Measurements from ENCODE around the gene DMD. TPM values are rescaled to one million over a fixed set of nuclear protein-coding genes. Genes with fewer than 3 reads are reported as not detected.

The DMD gene
- total RNA-seq, 1 donor from 2014 or later: 22.2 TPM

GRCh38 chrX:32126997-32127396 is 1084.4 kb downstream of the DMD start:
- H3K27ac ChIP-seq (ENCODE audit: low read depth, low read length): no peak overlapping the region
- Mint-ChIP-seq H3K9me3 (ENCODE audit: unreplicated experiment) (no peaks in the 10 kb centered on the region), H3K36me3 (ENCODE audit: low read depth, unreplicated experiment) (no peaks in the 10 kb centered on the region), H3K27me3 (ENCODE audit: low read depth, unreplicated experiment) (no peaks in the 10 kb centered on the region), H3K4me1 (ENCODE audit: low read depth, unreplicated experiment) (peaks cover 8% of the 10 kb centered on the region), H3K4me3 (ENCODE audit: unreplicated experiment) (no peak overlapping the region), H3K27ac (ENCODE audit: unreplicated experiment) (no peak overlapping the region)
- no peak for DNase-seq (ENCODE audit: low read depth)
- no peak overlapping the region for H2AFZ ChIP-seq (ENCODE audit: low read depth, low read length)
- no peak overlapping the region for H3K9ac ChIP-seq (ENCODE audit: low read length)
- no peaks in the 10 kb centered on the region for H3K9me3 ChIP-seq (ENCODE audit: insufficient read depth, low read depth, low read length)
- no peaks in the 10 kb centered on the region for H4K20me1 ChIP-seq (ENCODE audit: insufficient read depth, low read length)
- no peak overlapping the region for H3K4me3 ChIP-seq (ENCODE audit: insufficient read depth, low read depth, low read length)
- H3K27me3 ChIP-seq (ENCODE audit: insufficient read depth, low read length): no peaks in the 10 kb centered on the region
- H3K79me2 ChIP-seq (ENCODE audit: insufficient read depth, low read length): no peaks in the 10 kb centered on the region
- no peaks in the 10 kb centered on the region for H3K36me3 ChIP-seq (ENCODE audit: insufficient read depth, low read length)
- TF ChIP-seq CTCF (IDR thresholded peaks at IDR 0.05; ENCODE audit: insufficient read depth, low read depth, low read length): no peak
- no peak for TF ChIP-seq EZH2 (IDR thresholded peaks at IDR 0.05; ENCODE audit: insufficient read depth, low read length)
- no peaks in the 10 kb centered on the region for H3K4me1 ChIP-seq (ENCODE audit: insufficient read depth, low read length)
- H3K4me2 ChIP-seq (ENCODE audit: low read length): no peak overlapping the region
- FAIRE-seq: no peak

DNA sequence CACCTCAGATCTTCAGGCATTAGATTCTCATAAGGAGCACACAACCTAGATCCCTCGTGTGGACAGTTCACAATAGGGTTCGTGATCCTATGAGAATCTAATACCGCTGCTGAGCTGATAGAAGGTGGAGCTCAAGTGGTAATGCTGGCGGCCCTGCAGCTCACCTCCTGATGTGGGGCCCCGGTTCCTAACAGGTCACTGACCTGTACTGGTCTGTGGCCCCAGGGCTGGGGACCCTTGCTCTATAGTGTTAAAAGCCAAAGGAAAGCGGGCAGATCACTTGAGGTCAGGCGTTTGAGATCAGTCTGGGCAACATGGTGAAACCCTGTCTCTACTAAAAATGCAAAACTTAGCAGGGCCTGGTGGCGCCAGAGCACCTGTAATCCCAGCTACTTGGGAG is 1092.5 kb downstream of the DMD start:
- H3K36me3 Mint-ChIP-seq (ENCODE audit: low read depth, unreplicated experiment): no peaks in the 10 kb centered on the region
- H3K27me3 Mint-ChIP-seq (ENCODE audit: low read depth, unreplicated experiment): no peaks in the 10 kb centered on the region
- FAIRE-seq: no peak
- no peaks in the 10 kb centered on the region for H3K27me3 ChIP-seq (ENCODE audit: insufficient read depth, low read length)
- H3K27ac Mint-ChIP-seq (ENCODE audit: unreplicated experiment): no peak overlapping the region
- H2AFZ ChIP-seq (ENCODE audit: low read depth, low read length): no peak overlapping the region
- H3K9me3 Mint-ChIP-seq (ENCODE audit: unreplicated experiment): peaks cover 3% of the 10 kb centered on the region
- H3K4me1 ChIP-seq (ENCODE audit: insufficient read depth, low read length): no peaks in the 10 kb centered on the region
- H3K27ac ChIP-seq (ENCODE audit: low read depth, low read length): no peak overlapping the region
- H3K9ac ChIP-seq (ENCODE audit: low read length): no peak overlapping the region
- no peak for DNase-seq (ENCODE audit: low read depth)
- TF ChIP-seq CTCF (IDR thresholded peaks at IDR 0.05; ENCODE audit: insufficient read depth, low read depth, low read length) (no peak), EZH2 (IDR thresholded peaks at IDR 0.05; ENCODE audit: insufficient read depth, low read length) (no peak)
- H3K4me3 ChIP-seq (ENCODE audit: insufficient read depth, low read depth, low read length): no peak overlapping the region
- H3K4me1 Mint-ChIP-seq (ENCODE audit: low read depth, unreplicated experiment): no peaks in the 10 kb centered on the region
- H3K4me2 ChIP-seq (ENCODE audit: low read length): no peak overlapping the region
- H3K9me3 ChIP-seq (ENCODE audit: insufficient read depth, low read depth, low read length): no peaks in the 10 kb centered on the region
- H3K36me3 ChIP-seq (ENCODE audit: insufficient read depth, low read length): no peaks in the 10 kb centered on the region
- no peak overlapping the region for H3K4me3 Mint-ChIP-seq (ENCODE audit: unreplicated experiment)
- H3K79me2 ChIP-seq (ENCODE audit: insufficient read depth, low read length): no peaks in the 10 kb centered on the region
- no peaks in the 10 kb centered on the region for H4K20me1 ChIP-seq (ENCODE audit: insufficient read depth, low read length)

DNA sequence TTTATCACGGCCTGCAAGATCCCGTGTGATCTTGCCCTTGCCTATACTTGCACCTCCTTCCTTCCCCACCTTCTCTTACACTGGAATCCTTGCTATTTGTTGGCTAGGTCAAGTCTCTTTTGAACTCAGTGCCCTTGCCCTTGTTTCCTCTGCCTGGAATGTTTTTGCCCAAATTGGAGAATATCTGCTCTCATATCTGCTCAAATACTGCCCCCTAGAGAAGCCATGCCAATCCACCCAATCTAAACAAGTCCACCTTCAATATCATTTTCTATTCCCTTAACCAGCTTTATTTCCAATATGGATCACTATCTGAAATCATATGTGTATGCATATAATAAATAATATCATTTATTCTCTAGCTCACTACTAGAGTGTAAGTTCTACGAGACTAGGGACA is 1095.3 kb downstream of the DMD start:
- H3K4me1 Mint-ChIP-seq (ENCODE audit: low read depth, unreplicated experiment): no peaks in the 10 kb centered on the region
- no peaks in the 10 kb centered on the region for H3K79me2 ChIP-seq (ENCODE audit: insufficient read depth, low read length)
- H3K9me3 ChIP-seq (ENCODE audit: insufficient read depth, low read depth, low read length): no peaks in the 10 kb centered on the region
- H3K36me3 Mint-ChIP-seq (ENCODE audit: low read depth, unreplicated experiment): no peaks in the 10 kb centered on the region
- no peak for FAIRE-seq
- no peak for TF ChIP-seq EZH2 (IDR thresholded peaks at IDR 0.05; ENCODE audit: insufficient read depth, low read length)
- no peak for TF ChIP-seq CTCF (IDR thresholded peaks at IDR 0.05; ENCODE audit: insufficient read depth, low read depth, low read length)
- H3K27me3 Mint-ChIP-seq (ENCODE audit: low read depth, unreplicated experiment): no peaks in the 10 kb centered on the region
- H4K20me1 ChIP-seq (ENCODE audit: insufficient read depth, low read length): no peaks in the 10 kb centered on the region
- no peak overlapping the region for H3K4me3 Mint-ChIP-seq (ENCODE audit: unreplicated experiment)
- H2AFZ ChIP-seq (ENCODE audit: low read depth, low read length): no peak overlapping the region
- no peaks in the 10 kb centered on the region for H3K27me3 ChIP-seq (ENCODE audit: insufficient read depth, low read length)
- no peak overlapping the region for H3K4me2 ChIP-seq (ENCODE audit: low read length)
- no peaks in the 10 kb centered on the region for H3K36me3 ChIP-seq (ENCODE audit: insufficient read depth, low read length)
- peaks cover 3% of the 10 kb centered on the region for H3K9me3 Mint-ChIP-seq (ENCODE audit: unreplicated experiment)
- no peak for DNase-seq (ENCODE audit: low read depth)
- no peak overlapping the region for H3K9ac ChIP-seq (ENCODE audit: low read length)
- H3K27ac ChIP-seq (ENCODE audit: low read depth, low read length): no peak overlapping the region
- no peak overlapping the region for H3K4me3 ChIP-seq (ENCODE audit: insufficient read depth, low read depth, low read length)
- H3K27ac Mint-ChIP-seq (ENCODE audit: unreplicated experiment): no peak overlapping the region
- no peaks in the 10 kb centered on the region for H3K4me1 ChIP-seq (ENCODE audit: insufficient read depth, low read length)

Measured in astrocyte (in vitro differentiated cells and primary cell).